ENCODE measurements around the gene KCTD10.

The KCTD10 gene

DNA sequence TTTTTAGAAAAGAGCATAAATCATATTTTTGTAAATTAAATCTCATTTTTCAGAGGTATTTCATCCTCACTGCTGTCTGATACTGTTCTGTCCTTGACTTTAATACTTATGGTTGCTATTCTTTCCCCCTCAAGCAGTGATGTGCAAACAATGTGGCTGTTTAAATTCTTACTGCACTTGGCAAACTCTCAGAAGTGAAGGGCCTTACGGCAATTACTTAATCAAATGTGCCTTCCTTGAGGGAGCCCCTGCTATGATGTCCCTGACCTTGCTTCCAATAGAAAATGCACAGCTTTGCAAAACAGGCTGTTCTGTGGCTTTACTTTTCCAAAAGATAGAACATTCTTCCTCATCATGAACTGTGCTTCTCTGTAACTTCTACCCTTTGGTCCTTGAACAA, 35.5 kb upstream of the KCTD10 start:
- no peak for DNase-seq (ENCODE audit: low read depth, low spot score)
- ChIA-PET POLR2A (no interaction called here), CTCF (interaction anchor here (1.1 to 3.4 kb wide), 3 partner anchors 9 to 85 kb away, joined by 3 to 13 read pairs (median 5); no protein-coding TSS in a partner anchor)
- no peak overlapping the region for H3K4me3 ChIP-seq (ENCODE audit: low read depth, low read length)
- TF ChIP-seq, protein P1, sequence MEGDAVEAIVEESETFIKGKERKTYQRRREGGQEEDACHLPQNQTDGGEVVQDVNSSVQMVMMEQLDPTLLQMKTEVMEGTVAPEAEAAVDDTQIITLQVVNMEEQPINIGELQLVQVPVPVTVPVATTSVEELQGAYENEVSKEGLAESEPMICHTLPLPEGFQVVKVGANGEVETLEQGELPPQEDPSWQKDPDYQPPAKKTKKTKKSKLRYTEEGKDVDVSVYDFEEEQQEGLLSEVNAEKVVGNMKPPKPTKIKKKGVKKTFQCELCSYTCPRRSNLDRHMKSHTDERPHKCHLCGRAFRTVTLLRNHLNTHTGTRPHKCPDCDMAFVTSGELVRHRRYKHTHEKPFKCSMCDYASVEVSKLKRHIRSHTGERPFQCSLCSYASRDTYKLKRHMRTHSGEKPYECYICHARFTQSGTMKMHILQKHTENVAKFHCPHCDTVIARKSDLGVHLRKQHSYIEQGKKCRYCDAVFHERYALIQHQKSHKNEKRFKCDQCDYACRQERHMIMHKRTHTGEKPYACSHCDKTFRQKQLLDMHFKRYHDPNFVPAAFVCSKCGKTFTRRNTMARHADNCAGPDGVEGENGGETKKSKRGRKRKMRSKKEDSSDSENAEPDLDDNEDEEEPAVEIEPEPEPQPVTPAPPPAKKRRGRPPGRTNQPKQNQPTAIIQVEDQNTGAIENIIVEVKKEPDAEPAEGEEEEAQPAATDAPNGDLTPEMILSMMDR (IDR thresholded peaks at IDR 0.05; ENCODE audit: insufficient read depth, low read length, missing control alignments) = no peak

DNA sequence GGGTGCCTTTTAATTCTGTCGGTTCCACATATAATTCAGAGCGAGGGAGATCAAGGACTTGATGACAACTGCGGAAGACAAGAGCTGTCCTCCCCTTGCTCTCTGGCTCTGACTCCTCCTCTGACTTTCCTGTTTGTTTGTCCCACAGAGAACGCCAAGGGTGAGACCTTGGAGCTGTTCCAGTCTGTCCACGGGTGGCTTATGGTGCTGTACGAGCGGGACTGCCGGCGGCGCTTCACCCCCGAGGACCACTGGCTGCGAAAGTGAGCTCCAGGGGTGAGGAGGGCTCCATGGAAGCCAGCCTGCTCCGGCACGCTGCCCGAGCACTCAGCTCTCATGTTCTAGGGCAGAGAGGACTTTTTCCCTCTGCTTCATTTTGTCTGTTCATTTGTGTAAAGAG, 33.1 kb upstream of the KCTD10 start:
- no peak overlapping the region for H3K4me3 ChIP-seq (ENCODE audit: low read depth, low read length)
- TF ChIP-seq, protein P1 (IDR thresholded peaks at IDR 0.05; ENCODE audit: insufficient read depth, low read length, missing control alignments) = no peak
- CTCF ChIA-PET = interaction anchor here (1.5 to 4.2 kb wide), 4 partner anchors 8 to 265 kb away, joined by 6 to 51 read pairs (median 17); no protein-coding TSS in a partner anchor
- POLR2A ChIA-PET = no interaction called here
- DNase-seq (ENCODE audit: low read depth, low spot score) = no peak

DNA sequence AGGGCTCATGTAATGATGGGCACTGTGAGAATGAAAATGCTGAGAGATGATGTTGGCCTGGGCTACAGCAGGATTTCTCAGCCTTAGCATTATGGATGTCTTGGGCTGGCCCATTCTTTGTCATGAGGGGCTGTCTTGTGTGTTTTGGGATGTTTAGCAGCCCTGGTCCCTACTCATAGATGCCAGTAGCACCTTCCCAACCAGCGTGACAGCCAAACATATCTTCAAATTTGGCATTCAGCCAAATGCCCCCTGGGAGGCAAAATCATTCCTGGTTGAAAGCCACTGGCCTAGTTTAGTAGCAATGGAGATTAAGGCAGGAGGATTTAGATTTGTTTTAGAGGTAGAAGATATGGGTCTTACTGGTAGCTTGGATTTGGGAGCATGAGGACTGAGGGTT, 27.0 kb upstream of the KCTD10 start:
- CTCF ChIA-PET = interaction anchor here (0.7 to 5.3 kb wide), 6 partner anchors 9 to 272 kb away, joined by 3 to 16 read pairs (median 4); no protein-coding TSS in a partner anchor
- POLR2A ChIA-PET = no interaction called here
- H3K4me3 ChIP-seq (ENCODE audit: low read depth, low read length) = no peak overlapping the region
- DNase-seq (ENCODE audit: low read depth, low spot score) = no peak
- TF ChIP-seq, protein P1 (IDR thresholded peaks at IDR 0.05; ENCODE audit: insufficient read depth, low read length, missing control alignments) = no peak

DNA sequence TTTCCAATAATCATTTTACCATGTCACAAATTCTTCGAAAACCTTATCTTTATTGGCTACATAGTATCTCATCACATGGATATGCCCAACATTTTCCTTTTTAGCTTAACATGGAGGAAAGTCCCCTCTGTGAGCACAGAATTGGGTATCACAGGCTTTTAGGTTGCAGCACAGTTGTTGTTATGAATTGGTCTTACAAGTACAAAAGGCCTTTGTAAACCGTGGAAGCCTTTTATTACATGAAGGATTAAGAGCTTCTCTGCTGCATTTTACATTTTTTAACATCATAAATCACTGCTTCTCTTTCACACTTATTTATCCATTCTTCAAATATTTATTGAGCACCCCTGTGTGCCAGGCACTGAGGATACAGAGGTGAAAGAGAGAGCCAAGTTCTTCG, 26.5 kb upstream of the KCTD10 start:
- ChIA-PET POLR2A (no interaction called here), CTCF (interaction anchor here (0.7 to 2.7 kb wide), 5 partner anchors 9 to 272 kb away, joined by 3 to 15 read pairs (median 3); no protein-coding TSS in a partner anchor)
- TF ChIP-seq, protein P1 (IDR thresholded peaks at IDR 0.05; ENCODE audit: insufficient read depth, low read length, missing control alignments) = no peak
- no peak for DNase-seq (ENCODE audit: low read depth, low spot score)
- H3K4me3 ChIP-seq (ENCODE audit: low read depth, low read length) = no peak overlapping the region

DNA sequence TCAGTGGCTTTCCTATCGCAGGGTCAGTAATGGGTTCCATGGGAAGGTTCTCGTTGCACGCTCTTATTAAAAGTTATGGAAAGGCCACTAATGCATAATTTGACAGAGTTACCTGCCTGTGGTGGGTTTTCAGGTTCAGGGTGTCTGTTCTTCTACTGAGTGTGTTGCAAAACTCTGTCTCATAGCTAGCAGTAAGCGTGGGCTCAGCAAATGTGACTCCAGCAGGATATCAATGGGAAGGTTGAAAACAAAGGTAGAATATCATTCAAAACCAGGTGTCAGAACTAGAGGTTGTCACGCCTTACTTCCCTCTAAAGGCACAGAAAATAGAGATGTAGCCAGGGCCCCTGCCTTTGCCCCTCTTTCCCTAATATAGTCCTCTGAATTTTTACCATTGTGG, 25.2 kb upstream of the KCTD10 start:
- CTCF ChIA-PET = interaction anchor here (1.3 to 1.8 kb wide), 3 partner anchors 17 to 95 kb away, joined by 3 to 8 read pairs (median 4); no protein-coding TSS in a partner anchor
- POLR2A ChIA-PET = no interaction called here
- TF ChIP-seq, protein P1 (IDR thresholded peaks at IDR 0.05; ENCODE audit: insufficient read depth, low read length, missing control alignments) = no peak
- DNase-seq (ENCODE audit: low read depth, low spot score) = no peak
- no peak overlapping the region for H3K4me3 ChIP-seq (ENCODE audit: low read depth, low read length)

DNA sequence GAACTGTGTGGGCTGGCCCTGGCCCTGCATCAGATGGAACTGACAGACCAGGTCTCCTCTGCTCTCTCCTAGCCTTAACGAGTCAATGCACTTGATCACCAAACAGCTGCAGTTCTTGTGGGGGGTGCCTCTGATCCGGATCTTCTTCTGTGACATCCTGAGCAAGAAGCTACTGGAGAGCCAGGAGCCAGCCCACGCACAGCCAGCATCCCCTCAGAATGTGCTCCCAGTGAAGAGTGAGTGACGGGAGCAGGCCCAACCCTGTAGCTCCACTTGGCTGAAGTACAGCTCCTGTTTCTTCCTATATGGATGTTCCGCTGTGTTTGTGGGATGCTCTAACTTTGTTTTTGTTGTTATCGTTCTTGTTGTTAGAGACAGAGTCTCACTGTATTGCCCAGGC, 24.2 kb upstream of the KCTD10 start:
- no peak overlapping the region for H3K4me3 ChIP-seq (ENCODE audit: low read depth, low read length)
- ChIA-PET POLR2A (no interaction called here), CTCF (interaction anchor here (0.7 to 1.8 kb wide), 7 partner anchors 8 to 96 kb away, joined by 3 to 8 read pairs (median 3); no protein-coding TSS in a partner anchor)
- TF ChIP-seq, protein P1 (IDR thresholded peaks at IDR 0.05; ENCODE audit: insufficient read depth, low read length, missing control alignments) = no peak
- DNase-seq (ENCODE audit: low read depth, low spot score) = no peak

Measured in AG04449 (cell line).